HepG2 (cell line): ENCODE data around the gene SRR. TPM values are rescaled to one million over a fixed set of nuclear protein-coding genes. Genes with fewer than 3 reads are reported as not detected.

ENCODE experiments used
- CAMTA2 ChIP-seq: sonication (generic); formaldehyde crosslinking; IDR thresholded peaks from 2 replicates; pipeline ENCODE4 v1.4.0; 2020; ENCODE audit warnings: mild to moderate bottlenecking, missing genetic modification reagents, borderline replicate concordance
- E2F5 ChIP-seq: sonication (generic); formaldehyde crosslinking; conservative IDR thresholded peaks from 2 replicates; pipeline ENCODE4 v1.4.0; 2020; ENCODE audit warnings: missing genetic modification reagents
- EEA1 ChIP-seq: sonication (generic); formaldehyde crosslinking; IDR thresholded peaks from 2 replicates; pipeline ENCODE4 v1.5.1; 2020; ENCODE audit warnings: mild to moderate bottlenecking, missing genetic modification reagents, borderline replicate concordance
- IKZF4 ChIP-seq: sonication (generic); formaldehyde crosslinking; IDR thresholded peaks from 2 replicates; pipeline ENCODE4 v1.5.1; 2020; ENCODE audit warnings: borderline replicate concordance, mild to moderate bottlenecking, low read depth, missing genetic modification reagents; ENCODE audit errors: not compliant biosample characterization
- KDM3A ChIP-seq: IDR thresholded peaks from 2 replicates; pipeline ENCODE4 v1.6.1; 2018; ENCODE audit warnings: low read depth, missing compliant biosample characterization
- KDM5B ChIP-seq: sonication (generic); formaldehyde crosslinking; IDR thresholded peaks from 2 replicates; pipeline ENCODE4 v1.4.0; 2020; ENCODE audit warnings: missing genetic modification reagents, mild to moderate bottlenecking, borderline replicate concordance
- MAFK ChIP-seq, 2 experiments: IDR thresholded peaks in 1 of 2; conservative IDR thresholded peaks in 1 of 2; 2 replicates each; pipeline ENCODE4 v1.6.1; 2011; ENCODE audit warnings: improper control_type of control experiment in 2 of 2, low read length in 2 of 2
- NFRKB ChIP-seq: fragments of 450-650 bp; IDR thresholded peaks from 2 replicates; pipeline ENCODE4 v1.6.1; 2017
- RARG ChIP-seq: sonication (generic); formaldehyde crosslinking; IDR thresholded peaks from 2 replicates; pipeline ENCODE4 v1.4.0; 2020; ENCODE audit warnings: low read depth, mild to moderate bottlenecking, missing genetic modification reagents
- RFX1 ChIP-seq: fragments of 450-650 bp; IDR thresholded peaks from 2 replicates; pipeline ENCODE4 v1.6.1; 2017
- RFX3 ChIP-seq: IDR thresholded peaks from 2 replicates; pipeline ENCODE4 v1.6.1; 2016; ENCODE audit warnings: missing biosample characterization, missing genetic modification reagents
- RFX5 ChIP-seq: IDR thresholded peaks from 2 replicates; pipeline ENCODE4 v1.6.1; 2011; ENCODE audit warnings: low read depth, low read length, improper control_type of control experiment
- SAP130 ChIP-seq: IDR thresholded peaks from 2 replicates; pipeline ENCODE4 v1.6.1; 2016; ENCODE audit warnings: low read depth
- ZNF136 ChIP-seq: sonication (generic); formaldehyde crosslinking; IDR thresholded peaks from 2 replicates; pipeline ENCODE4 v1.8.1; 2022; ENCODE audit warnings: low read depth, mild to moderate bottlenecking, moderate library complexity, missing genetic modification reagents
- ZNF138 ChIP-seq: sonication (generic); formaldehyde crosslinking; IDR thresholded peaks from 2 replicates; pipeline ENCODE4 v1.5.0; 2020; ENCODE audit warnings: mild to moderate bottlenecking, low read depth, missing genetic modification reagents
- ZNF276 ChIP-seq: sonication (generic); formaldehyde crosslinking; IDR thresholded peaks from 2 replicates; pipeline ENCODE4 v1.4.0; 2020; ENCODE audit warnings: mild to moderate bottlenecking, low read depth, missing genetic modification reagents
- ZNF30 ChIP-seq: sonication (generic); formaldehyde crosslinking; IDR thresholded peaks from 2 replicates; pipeline ENCODE4 v1.5.0; 2020; ENCODE audit warnings: mild to moderate bottlenecking, missing genetic modification reagents
- ZNF343 ChIP-seq: sonication (generic); formaldehyde crosslinking; IDR thresholded peaks from 2 replicates; pipeline ENCODE4 v1.4.0; 2020; ENCODE audit warnings: mild to moderate bottlenecking, missing genetic modification reagents
- ZNF446 ChIP-seq: sonication (generic); formaldehyde crosslinking; IDR thresholded peaks from 2 replicates; pipeline ENCODE4 v1.5.0; 2020; ENCODE audit warnings: mild to moderate bottlenecking, missing genetic modification reagents
- ZNF607 ChIP-seq: sonication (generic); formaldehyde crosslinking; IDR thresholded peaks from 2 replicates; pipeline ENCODE4 v1.5.1; 2020; ENCODE audit warnings: missing genetic modification reagents, mild to moderate bottlenecking, borderline replicate concordance
- ZNF768 ChIP-seq: sonication (generic); formaldehyde crosslinking; IDR thresholded peaks from 2 replicates; pipeline ENCODE4 v1.4.0; 2020; ENCODE audit warnings: missing genetic modification reagents
- ZSCAN21 ChIP-seq: sonication (generic); formaldehyde crosslinking; IDR thresholded peaks from 2 replicates; pipeline ENCODE4 v1.8.0; 2022; ENCODE audit warnings: mild to moderate bottlenecking, missing genetic modification reagents, moderate library complexity, borderline replicate concordance
- ZSCAN22 ChIP-seq: sonication (generic); formaldehyde crosslinking; IDR thresholded peaks from 2 replicates; pipeline ENCODE4 v1.4.0; 2020; ENCODE audit warnings: mild to moderate bottlenecking, missing genetic modification reagents
- ZSCAN29 ChIP-seq: sonication (generic); formaldehyde crosslinking; conservative IDR thresholded peaks from 2 replicates; pipeline ENCODE4 v1.4.0; 2020; ENCODE audit warnings: mild to moderate bottlenecking, missing genetic modification reagents
- polyA plus RNA-seq, 8 experiments: library from polyadenylated mRNA; depleted of rRNA in 3 of 8; stranded (reverse) in 7 of 8; unstranded in 1 of 8; fragments of >200 nt; fragmentation: Illumina TruSeq in 4 of 8; extraction: Trizol in 4 of 8; gene quantifications; 2 replicates each; pipeline versions ENCODE4 v1.2.1 to v1.2.3, GENCODE V29; 2011 to 2016; ENCODE audit warnings: low read depth in 4 of 8, missing spikeins in 1 of 8, mixed read lengths in 1 of 8; ENCODE audit not compliant: insufficient read depth in 1 of 8
- total RNA-seq, 5 experiments: library from RNA; depleted of rRNA; stranded (reverse); fragments of >200 nt; fragmentation: Illumina TruSeq; extraction: Trizol; gene quantifications; 2 replicates each; pipeline ENCODE4 v1.2.3, GENCODE V29; 2016; ENCODE audit warnings: low read depth in 1 of 5
- TF ChIP-seq, protein P1 (sequence below): sonication (generic); formaldehyde crosslinking; IDR thresholded peaks from 2 replicates; pipeline ENCODE4 v1.9.0; 2022; ENCODE audit warnings: missing genetic modification reagents, mild to moderate bottlenecking, borderline replicate concordance

Gene SRR
- total and polyA plus RNA-seq, 2 of the 13 experiments (the other 11 are each of a cell fraction or from before 2014, with no cell fraction given) = 3.6 to 7.8 TPM

- 0 out of 2 replicates have a peak, but pooled peaks have one; percentile 28 for TF ChIP-seq E2F5
- TF ChIP-seq, protein P1, sequence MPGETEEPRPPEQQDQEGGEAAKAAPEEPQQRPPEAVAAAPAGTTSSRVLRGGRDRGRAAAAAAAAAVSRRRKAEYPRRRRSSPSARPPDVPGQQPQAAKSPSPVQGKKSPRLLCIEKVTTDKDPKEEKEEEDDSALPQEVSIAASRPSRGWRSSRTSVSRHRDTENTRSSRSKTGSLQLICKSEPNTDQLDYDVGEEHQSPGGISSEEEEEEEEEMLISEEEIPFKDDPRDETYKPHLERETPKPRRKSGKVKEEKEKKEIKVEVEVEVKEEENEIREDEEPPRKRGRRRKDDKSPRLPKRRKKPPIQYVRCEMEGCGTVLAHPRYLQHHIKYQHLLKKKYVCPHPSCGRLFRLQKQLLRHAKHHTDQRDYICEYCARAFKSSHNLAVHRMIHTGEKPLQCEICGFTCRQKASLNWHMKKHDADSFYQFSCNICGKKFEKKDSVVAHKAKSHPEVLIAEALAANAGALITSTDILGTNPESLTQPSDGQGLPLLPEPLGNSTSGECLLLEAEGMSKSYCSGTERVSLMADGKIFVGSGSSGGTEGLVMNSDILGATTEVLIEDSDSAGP (CRISPR knock-in tag) = peak; percentile 57; the same call in 1 of the 2 replicates
- no peak for TF ChIP-seq RFX5
- peak; percentile 56; the same call in 1 of the 2 replicates for TF ChIP-seq RFX1
- 0 out of 2 replicates have a peak, but pooled peaks have one; percentile 27 for TF ChIP-seq CAMTA2 (CRISPR knock-in tag)
- TF ChIP-seq SAP130 (CRISPR knock-in tag) = 0 out of 2 replicates have a peak, but pooled peaks have one; percentile 28
- TF ChIP-seq ZNF446 (CRISPR knock-in tag) = no peak
- peak; percentile 66 for TF ChIP-seq RFX3
- 0 out of 2 replicates have a peak, but pooled peaks have one; percentile 44 for TF ChIP-seq ZNF276 (CRISPR knock-in tag)
- no peak for TF ChIP-seq ZNF607
- 0 out of 2 replicates have a peak, but pooled peaks have one; percentile 45 for TF ChIP-seq ZNF138 (CRISPR knock-in tag)
- no peak for TF ChIP-seq NFRKB
- peak; percentile 13; the same call in 1 of the 2 replicates for TF ChIP-seq ZNF30 (CRISPR knock-in tag)
- no peak for TF ChIP-seq MAFK (conservative IDR thresholded peaks at IDR 0.05 in 1 of 2, IDR thresholded peaks at IDR 0.05 in 1 of 2; ENCODE audit: low read length in 2 of 2)
- 0 out of 2 replicates have a peak, but pooled peaks have one; percentile 6 for TF ChIP-seq RARG
- TF ChIP-seq KDM5B (CRISPR knock-in tag) = peak; percentile 14; the same call in 1 of the 2 replicates
- TF ChIP-seq EEA1 (CRISPR knock-in tag) = no peak
- peak; percentile 3; the same call in 1 of the 2 replicates for TF ChIP-seq ZSCAN29 (CRISPR knock-in tag)
- 0 out of 2 replicates have a peak, but pooled peaks have one; percentile 9 for TF ChIP-seq KDM3A (CRISPR knock-in tag)
- TF ChIP-seq ZSCAN21 (CRISPR knock-in tag) = peak; percentile 18; the same call in 1 of the 2 replicates
- peak; percentile 33; the same call in 1 of the 2 replicates for TF ChIP-seq ZNF136 (CRISPR knock-in tag)
- TF ChIP-seq ZNF768 = peak; percentile 22; the same call in 1 of the 2 replicates
- TF ChIP-seq ZSCAN22 (CRISPR knock-in tag) = no peak
- TF ChIP-seq ZNF343 = 0 out of 2 replicates have a peak, but pooled peaks have one; percentile 4
- peak; percentile 20 for TF ChIP-seq IKZF4 (CRISPR knock-in tag)
These were observed 33.2 kb downstream of the SRR start, which contains the start of gene SGSM2 (continued) for GRCh38 chr17:2336852-2337543.
